ENCODE data around the gene JMJD4.

JMJD4 gene

DNA sequence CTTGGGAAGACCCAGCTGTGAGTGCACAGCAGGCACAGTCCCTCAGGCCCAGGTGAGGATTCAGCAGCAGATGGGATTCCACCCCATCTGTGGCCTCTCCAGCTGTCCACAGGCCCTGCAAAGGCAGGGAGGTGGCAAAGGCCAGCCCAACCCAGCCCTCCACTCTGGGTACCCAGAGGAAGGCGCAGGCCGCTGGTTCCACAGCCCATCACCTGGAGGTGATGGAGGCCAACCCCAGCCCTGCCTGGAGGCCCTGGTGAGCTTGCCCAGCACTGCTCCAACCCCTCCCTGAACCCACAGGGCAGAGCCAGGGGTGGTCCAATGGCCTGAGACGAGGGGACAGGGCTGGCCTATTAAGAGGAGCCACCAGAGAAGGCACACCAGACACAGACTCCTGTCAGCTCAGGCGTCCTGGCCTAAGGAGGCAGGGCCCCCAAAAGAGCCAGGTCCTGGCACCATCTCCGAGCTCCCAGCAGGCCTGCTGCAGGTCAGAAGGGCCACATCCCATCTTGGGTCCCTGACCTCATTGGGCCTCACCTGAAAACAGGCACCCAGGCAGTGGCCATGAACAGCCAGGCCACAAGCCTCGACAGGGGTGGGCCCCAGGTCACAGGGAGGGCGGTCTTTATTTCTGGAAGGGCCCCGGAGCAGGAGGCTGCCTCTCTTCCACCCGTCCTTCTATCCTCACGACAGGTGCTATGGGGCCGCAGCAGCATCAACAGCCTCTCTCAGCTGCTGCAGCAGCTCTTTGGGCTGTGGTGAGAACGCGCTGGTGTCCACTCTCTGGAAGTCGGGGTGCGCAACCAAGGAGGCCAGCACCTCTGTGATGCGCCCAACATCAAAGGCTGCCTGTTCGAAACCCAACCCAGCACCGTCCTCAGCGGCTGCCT, 3.2 kb downstream of the JMJD4 start:
- TF ChIP-seq, protein P1, sequence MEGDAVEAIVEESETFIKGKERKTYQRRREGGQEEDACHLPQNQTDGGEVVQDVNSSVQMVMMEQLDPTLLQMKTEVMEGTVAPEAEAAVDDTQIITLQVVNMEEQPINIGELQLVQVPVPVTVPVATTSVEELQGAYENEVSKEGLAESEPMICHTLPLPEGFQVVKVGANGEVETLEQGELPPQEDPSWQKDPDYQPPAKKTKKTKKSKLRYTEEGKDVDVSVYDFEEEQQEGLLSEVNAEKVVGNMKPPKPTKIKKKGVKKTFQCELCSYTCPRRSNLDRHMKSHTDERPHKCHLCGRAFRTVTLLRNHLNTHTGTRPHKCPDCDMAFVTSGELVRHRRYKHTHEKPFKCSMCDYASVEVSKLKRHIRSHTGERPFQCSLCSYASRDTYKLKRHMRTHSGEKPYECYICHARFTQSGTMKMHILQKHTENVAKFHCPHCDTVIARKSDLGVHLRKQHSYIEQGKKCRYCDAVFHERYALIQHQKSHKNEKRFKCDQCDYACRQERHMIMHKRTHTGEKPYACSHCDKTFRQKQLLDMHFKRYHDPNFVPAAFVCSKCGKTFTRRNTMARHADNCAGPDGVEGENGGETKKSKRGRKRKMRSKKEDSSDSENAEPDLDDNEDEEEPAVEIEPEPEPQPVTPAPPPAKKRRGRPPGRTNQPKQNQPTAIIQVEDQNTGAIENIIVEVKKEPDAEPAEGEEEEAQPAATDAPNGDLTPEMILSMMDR (IDR thresholded peaks at IDR 0.05) = no peak

DNA sequence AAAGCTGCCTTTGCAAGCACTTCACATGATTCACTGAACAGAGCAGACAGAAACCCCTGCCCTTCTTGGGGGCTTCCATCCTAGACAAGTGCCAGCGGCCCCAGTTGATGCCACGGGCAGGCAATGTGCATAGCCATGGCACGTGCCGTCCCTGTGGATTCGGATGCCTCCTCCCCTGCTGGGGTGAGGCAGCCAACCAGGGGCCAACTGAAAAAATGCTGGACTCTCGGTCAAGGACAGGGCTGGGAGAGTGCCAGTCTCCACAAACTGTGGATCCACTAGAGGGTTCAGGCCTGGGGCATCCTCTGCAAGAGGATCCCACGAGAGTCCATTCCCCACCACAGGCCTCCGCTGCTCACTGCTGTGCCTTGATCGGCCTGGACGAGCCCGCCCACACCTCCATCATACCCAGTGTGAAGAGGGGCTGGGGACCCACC, 3.8 kb downstream of the JMJD4 start:
- TF ChIP-seq, protein P1 (IDR thresholded peaks at IDR 0.05) = no peak

DNA sequence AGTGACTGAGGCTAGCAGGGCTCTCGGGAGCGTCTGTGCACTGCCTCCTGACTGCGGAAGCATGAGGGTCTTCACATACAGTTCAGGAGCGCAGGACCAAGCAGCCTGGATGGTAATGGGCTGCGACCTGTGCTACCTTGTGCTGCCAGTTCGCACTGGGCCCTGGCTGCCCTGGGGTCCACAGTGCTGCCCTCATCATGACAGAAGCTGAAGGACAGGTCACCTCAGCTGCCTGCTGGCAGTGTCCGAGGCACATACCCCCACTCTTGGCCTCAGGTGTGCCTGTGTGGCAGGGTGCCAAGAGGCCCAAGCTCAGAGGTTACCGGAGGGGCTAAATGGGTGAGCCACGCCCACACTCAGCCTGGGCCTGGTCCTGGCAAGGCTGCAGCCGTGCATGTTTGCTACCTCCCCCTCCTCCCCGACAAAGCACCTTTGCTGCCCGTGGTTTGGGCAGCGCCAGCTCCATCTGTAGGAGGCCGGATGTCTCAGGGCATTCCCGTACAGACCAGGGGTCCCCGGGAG, 4.4 kb downstream of the JMJD4 start:
- TF ChIP-seq, protein P1 (IDR thresholded peaks at IDR 0.05) = peak; percentile 42; the same call in 1 of the 2 replicates

DNA sequence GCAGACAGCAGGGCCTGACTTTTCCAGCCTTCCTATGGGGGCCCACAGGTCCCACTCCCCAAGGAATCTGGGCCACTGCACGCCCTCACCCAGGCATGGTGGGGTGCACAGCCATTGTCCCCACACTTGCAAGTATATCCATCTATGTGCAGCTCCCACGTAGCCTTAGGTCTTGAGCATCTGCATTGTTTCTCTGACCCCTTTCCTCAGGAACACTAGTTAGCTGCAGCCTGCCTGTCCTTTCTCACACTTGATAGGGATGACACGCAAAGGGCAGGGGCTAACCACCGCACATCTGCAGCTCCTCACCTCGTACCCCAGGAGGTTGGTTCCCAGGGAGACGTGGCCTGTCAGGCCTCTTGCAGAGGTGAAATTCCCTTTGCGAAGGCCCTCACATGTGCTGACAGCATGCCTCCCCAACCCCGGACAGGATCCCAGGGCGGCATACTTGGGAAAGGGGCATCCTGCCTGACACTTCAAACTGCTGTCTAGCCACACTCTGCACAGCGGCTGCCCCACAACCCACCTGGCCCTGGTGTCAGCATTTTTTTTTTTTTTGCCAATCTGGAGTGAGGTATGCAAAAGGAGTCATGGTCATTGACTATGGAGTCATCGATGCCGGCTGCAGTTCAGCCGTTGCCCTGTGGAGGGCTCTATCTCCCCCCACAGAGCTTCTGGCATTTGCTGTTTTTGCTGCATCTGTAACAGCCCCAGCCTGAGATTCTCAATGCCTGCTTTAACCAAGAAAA, 5.0 kb downstream of the JMJD4 start:
- TF ChIP-seq, protein P1 (IDR thresholded peaks at IDR 0.05) = peak; percentile 73

DNA sequence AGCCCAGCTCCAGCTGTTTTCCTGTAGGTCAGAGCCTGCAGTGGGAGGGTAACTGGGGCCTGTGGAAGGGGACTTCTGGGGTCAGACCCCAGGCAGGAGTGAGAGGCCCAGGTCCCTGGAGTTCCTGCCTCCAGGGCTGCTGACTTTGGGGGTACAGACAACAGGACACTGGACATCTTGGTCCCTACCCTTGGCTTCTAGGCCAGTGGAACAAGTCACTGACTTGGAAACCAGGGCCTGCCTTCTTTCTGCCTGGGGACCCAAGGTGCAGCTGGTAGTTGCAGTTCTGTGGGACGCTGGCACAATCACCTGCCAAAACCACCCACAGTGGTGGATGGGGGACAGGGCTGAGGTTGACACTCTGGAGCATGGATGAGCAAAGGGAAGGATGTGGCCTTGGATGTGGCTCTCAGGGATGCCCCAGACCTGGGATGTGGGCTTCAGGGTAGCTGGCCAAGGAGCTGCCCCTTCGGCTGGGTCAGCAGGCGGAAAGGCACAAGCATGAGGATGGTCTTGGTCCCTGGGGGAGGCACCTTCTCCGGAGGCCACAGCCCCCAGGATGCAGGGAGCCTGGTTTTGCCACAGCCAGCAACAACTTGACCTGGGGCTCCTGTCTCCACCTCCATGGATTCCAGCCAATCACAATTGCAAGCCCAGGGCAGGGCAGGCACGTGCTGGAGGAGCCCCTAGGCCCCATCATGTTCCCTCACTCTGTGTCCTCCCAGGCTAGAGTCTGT, 5.8 kb downstream of the JMJD4 start:
- TF ChIP-seq, protein P1 (IDR thresholded peaks at IDR 0.05) = no peak

DNA sequence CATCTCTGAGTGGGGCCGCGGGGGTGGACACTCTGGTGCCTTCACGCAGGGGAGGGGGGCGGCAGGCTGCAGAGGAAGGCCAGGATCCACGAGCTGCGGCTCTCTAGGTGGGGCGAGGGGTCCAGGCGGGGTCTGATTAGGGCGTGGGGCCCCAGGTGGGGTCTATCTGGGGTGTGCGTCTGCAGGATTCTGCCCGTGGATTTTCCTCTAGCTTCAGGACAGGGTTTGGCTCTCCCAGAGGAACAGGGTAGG, 6.3 kb downstream of the JMJD4 start:
- TF ChIP-seq, protein P1 (IDR thresholded peaks at IDR 0.05) = no peak
